ENCODE data around the gene CTSV.
"Not testable (repeated sequence)": the region's sequence is repeated elsewhere in the genome, so short reads cannot be mapped to it uniquely, and the experiment has no call there.

CTSV gene

GRCh38 chr9:97075289-97075985 is 36.5 kb upstream of the CTSV start:
- H3K4me3 ChIP-seq (ENCODE audit: low read length): no peak overlapping the region
- DNase-seq (ENCODE audit: low read depth): no peak
- no peak for TF ChIP-seq CTCF (conservative IDR thresholded peaks at IDR 0.05; ENCODE audit: low read depth, low read length)

- no peak overlapping the region for H3K4me3 ChIP-seq (ENCODE audit: low read length)
- DNase-seq (ENCODE audit: low read depth): no peak
- no peak for TF ChIP-seq CTCF (conservative IDR thresholded peaks at IDR 0.05; ENCODE audit: low read depth, low read length)
These were observed 34.6 kb upstream of the CTSV start for GRCh38 chr9:97073506-97073905.

- no peak for DNase-seq (ENCODE audit: low read depth)
- TF ChIP-seq CTCF (conservative IDR thresholded peaks at IDR 0.05; ENCODE audit: low read depth, low read length): no peak
- H3K4me3 ChIP-seq (ENCODE audit: low read length): no peak overlapping the region
These were observed 33.4 kb upstream of the CTSV start for GRCh38 chr9:97072285-97072776.

- not testable (repeated sequence) for H3K4me3 ChIP-seq (ENCODE audit: low read length); DNase-seq (ENCODE audit: low read depth)
These were observed 31.4 kb upstream of the CTSV start for GRCh38 chr9:97070325-97070724.

- TF ChIP-seq CTCF (conservative IDR thresholded peaks at IDR 0.05; ENCODE audit: low read depth, low read length): no peak
- H3K4me3 ChIP-seq (ENCODE audit: low read length): no peak overlapping the region
- no peak for DNase-seq (ENCODE audit: low read depth)
These were observed 28.5 kb upstream of the CTSV start for GRCh38 chr9:97067490-97067889.

GRCh38 chr9:97064176-97064575 is 25.2 kb upstream of the CTSV start:
- no peak for DNase-seq (ENCODE audit: low read depth)
- TF ChIP-seq CTCF (conservative IDR thresholded peaks at IDR 0.05; ENCODE audit: low read depth, low read length): no peak
- no peak overlapping the region for H3K4me3 ChIP-seq (ENCODE audit: low read length)

GRCh38 chr9:97060796-97061195 is 21.9 kb upstream of the CTSV start:
- DNase-seq (ENCODE audit: low read depth): no peak
- no peak for TF ChIP-seq CTCF (conservative IDR thresholded peaks at IDR 0.05; ENCODE audit: low read depth, low read length)
- no peak overlapping the region for H3K4me3 ChIP-seq (ENCODE audit: low read length)
